Erythroblast (primary cell): ENCODE data around the gene ACMSD.

Experiments used
- GATA1 ChIP-seq: IDR thresholded peaks from 2 replicates; pipeline ENCODE4 v1.6.1; 2011; ENCODE audit warnings: low read depth, mild to moderate bottlenecking, control low read depth, low read length, moderate library complexity
- POLR2A ChIP-seq: IDR thresholded peaks from 2 replicates; pipeline ENCODE4 v1.6.1; 2011; ENCODE audit warnings: mild to moderate bottlenecking, low read length

DNA sequence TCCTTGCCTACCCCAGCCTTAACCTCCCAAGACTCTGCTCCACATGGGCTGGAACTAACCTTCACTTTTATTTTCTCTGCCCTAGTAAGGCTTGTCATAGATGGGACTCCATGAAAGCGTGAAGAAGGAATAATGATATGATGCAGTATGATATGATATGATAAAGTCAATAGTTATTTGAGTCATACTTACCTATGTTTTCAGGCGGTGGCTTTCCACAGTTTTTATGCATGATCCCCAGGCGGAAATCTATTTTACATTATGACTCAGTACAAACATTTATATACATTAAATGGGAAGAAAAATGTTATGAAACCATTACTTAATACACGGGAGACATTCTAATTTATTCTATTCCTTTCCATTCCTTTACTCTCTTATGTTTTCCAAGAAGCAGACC lies 5.6 kb downstream of the ACMSD start:
- TF ChIP-seq POLR2A (no peak), GATA1 (no peak)
